ENCODE measurements around the gene GATM.

GATM gene

DNA sequence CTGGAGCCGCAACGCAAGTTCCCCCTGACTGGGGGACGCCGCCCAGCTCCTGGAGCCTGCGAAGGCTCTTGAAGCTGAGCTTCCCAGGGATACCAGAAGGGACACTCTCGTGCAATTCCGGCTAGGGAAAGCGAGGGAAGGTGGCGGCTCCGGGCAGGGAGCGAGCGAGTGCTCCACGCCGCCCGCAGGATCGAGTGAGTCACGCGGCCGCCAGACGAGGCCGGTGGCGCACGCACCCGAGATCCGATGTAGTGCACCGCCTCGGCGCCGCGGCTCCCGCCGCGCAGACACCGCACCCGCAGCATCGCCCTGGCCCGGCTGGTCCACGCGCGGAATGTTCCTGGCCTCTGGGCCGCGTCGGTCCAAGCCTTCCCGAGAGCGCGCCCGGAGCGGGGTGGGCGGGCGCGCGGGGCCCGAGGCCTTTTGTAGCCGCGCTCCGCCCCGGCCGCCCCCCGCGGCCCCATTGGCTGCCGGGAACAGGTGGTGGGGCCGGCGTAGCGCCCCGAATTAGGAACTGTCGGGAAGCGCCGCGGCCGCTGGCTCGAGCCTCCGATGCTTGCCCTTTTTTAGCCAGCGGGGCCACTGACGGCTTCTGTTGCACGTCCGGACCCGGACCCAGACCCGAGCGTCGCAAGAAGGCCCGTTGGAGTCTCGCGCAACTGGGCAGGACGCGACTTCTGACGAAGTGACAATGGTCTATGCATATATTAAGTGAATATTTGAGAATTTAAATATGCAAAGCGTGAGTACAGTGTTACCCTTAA lies at the start of gene GATM:
GATM (minus strand) TSS at position 396 of the 764 bp plus-strand sequence; CDS start at position 305, 91 bp downstream.
- H3K4me3 ChIP-seq (ENCODE audit: low read depth in 1 of 2, low read length in 2 of 2), result peak within 1 kb of the TSS; percentile 74 to 75
- peak within 1 kb of the TSS; percentile 58 for H3K27ac ChIP-seq (ENCODE audit: low read depth, low read length)
- H3K9me3 ChIP-seq (ENCODE audit: control insufficient read depth in 1 of 2, low read length in 2 of 2), result no peaks in the 10 kb centered on the region
- H3K27me3 ChIP-seq (ENCODE audit: control insufficient read depth in 1 of 2, insufficient read depth in 2 of 2, low read length in 2 of 2), result no peaks in the 10 kb centered on the region
- H3K36me3 ChIP-seq (ENCODE audit: control insufficient read depth in 1 of 2, insufficient read depth in 2 of 2, low read length in 2 of 2), result peaks cover 0 to 5% of the 10 kb centered on the region in 2 donors
- peaks cover 27 to 31% of the 10 kb centered on the region in 2 donors for H3K4me1 ChIP-seq (ENCODE audit: control insufficient read depth in 1 of 2, insufficient read depth in 2 of 2, low read length in 2 of 2)
- peak within 1 kb of the TSS; percentile 59 to 81 for H3K9ac ChIP-seq (ENCODE audit: low read depth in 1 of 2, low read length in 2 of 2)

DNA sequence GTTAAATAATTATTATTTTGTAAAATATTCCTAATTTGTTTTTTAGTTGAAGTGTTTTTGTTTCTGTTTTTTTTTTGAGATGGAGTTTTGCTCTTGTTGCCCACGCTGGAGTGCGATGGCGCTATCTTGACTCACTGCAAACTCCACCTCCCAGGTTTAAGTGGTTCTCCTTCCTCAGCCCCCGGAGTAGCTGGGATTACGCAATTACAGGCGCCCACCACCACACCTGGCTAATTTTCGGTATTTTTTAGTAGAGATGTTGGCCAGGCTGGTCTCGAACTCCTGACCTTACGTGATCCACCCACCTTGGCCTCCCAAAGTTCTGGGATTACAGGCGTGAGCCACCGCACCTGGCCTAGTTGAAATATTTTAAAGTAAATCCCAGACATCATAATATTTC lies 48.7 kb upstream of the GATM start:
- Histone ChIP-seq H3K4me3 (ENCODE audit: low read depth in 1 of 2, low read length in 2 of 2) (no peak overlapping the region), H3K9ac (ENCODE audit: low read depth in 1 of 2, low read length in 2 of 2) (no peak overlapping the region), H3K4me1 (ENCODE audit: control insufficient read depth in 1 of 2, insufficient read depth in 2 of 2, low read length in 2 of 2) (peaks cover 10% of the 10 kb centered on the region in 2 donors), H3K9me3 (ENCODE audit: control insufficient read depth in 1 of 2, low read length in 2 of 2) (no peaks in the 10 kb centered on the region), H3K27me3 (ENCODE audit: control insufficient read depth in 1 of 2, insufficient read depth in 2 of 2, low read length in 2 of 2) (no peaks in the 10 kb centered on the region), H3K27ac (ENCODE audit: low read depth, low read length) (no peak overlapping the region), H3K36me3 (ENCODE audit: control insufficient read depth in 1 of 2, insufficient read depth in 2 of 2, low read length in 2 of 2) (peaks cover 3 to 6% of the 10 kb centered on the region in 2 donors)

- H3K4me3 ChIP-seq (ENCODE audit: low read depth in 1 of 2, low read length in 2 of 2), result no peak overlapping the region
- peaks cover 7 to 14% of the 10 kb centered on the region in 2 donors for H3K36me3 ChIP-seq (ENCODE audit: control insufficient read depth in 1 of 2, insufficient read depth in 2 of 2, low read length in 2 of 2)
- no peaks in the 10 kb centered on the region for H3K27me3 ChIP-seq (ENCODE audit: control insufficient read depth in 1 of 2, insufficient read depth in 2 of 2, low read length in 2 of 2)
- no peak overlapping the region for H3K27ac ChIP-seq (ENCODE audit: low read depth, low read length)
- H3K9ac ChIP-seq (ENCODE audit: low read depth in 1 of 2, low read length in 2 of 2), result no peak overlapping the region
- peaks cover 7% of the 10 kb centered on the region in 2 donors for H3K4me1 ChIP-seq (ENCODE audit: control insufficient read depth in 1 of 2, insufficient read depth in 2 of 2, low read length in 2 of 2)
- no peaks in the 10 kb centered on the region for H3K9me3 ChIP-seq (ENCODE audit: control insufficient read depth in 1 of 2, low read length in 2 of 2)
Measured at GRCh38 chr15:45425135-45425534, 46.8 kb upstream of the GATM start.

DNA sequence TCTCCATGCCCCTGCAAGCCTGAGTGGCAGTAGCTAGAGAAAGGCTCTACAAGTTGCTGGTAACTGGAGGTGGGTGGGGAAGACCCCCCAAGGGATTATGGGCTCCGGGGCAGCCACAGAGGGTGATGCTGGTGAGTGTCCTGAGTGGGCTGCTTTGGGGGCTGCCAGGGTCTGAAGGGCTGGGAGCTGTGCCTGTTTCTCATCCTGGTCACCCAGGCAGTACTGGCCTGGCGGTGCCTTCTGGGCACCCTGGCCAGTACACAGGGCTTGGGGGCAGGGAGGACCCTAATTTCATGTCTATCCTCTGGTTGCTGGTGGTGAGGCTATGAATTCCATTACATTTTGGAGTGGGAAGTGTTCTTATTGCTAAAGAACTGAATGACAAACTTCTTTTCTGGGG lies 46.1 kb upstream of the GATM start:
- Histone ChIP-seq H3K9me3 (ENCODE audit: control insufficient read depth in 1 of 2, low read length in 2 of 2) (no peaks in the 10 kb centered on the region), H3K27me3 (ENCODE audit: control insufficient read depth in 1 of 2, insufficient read depth in 2 of 2, low read length in 2 of 2) (no peaks in the 10 kb centered on the region), H3K36me3 (ENCODE audit: control insufficient read depth in 1 of 2, insufficient read depth in 2 of 2, low read length in 2 of 2) (peaks cover 7 to 18% of the 10 kb centered on the region in 2 donors), H3K27ac (ENCODE audit: low read depth, low read length) (no peak overlapping the region), H3K9ac (ENCODE audit: low read depth in 1 of 2, low read length in 2 of 2) (no peak overlapping the region), H3K4me3 (ENCODE audit: low read depth in 1 of 2, low read length in 2 of 2) (no peak overlapping the region), H3K4me1 (ENCODE audit: control insufficient read depth in 1 of 2, insufficient read depth in 2 of 2, low read length in 2 of 2) (peaks cover 5 to 7% of the 10 kb centered on the region in 2 donors)

DNA sequence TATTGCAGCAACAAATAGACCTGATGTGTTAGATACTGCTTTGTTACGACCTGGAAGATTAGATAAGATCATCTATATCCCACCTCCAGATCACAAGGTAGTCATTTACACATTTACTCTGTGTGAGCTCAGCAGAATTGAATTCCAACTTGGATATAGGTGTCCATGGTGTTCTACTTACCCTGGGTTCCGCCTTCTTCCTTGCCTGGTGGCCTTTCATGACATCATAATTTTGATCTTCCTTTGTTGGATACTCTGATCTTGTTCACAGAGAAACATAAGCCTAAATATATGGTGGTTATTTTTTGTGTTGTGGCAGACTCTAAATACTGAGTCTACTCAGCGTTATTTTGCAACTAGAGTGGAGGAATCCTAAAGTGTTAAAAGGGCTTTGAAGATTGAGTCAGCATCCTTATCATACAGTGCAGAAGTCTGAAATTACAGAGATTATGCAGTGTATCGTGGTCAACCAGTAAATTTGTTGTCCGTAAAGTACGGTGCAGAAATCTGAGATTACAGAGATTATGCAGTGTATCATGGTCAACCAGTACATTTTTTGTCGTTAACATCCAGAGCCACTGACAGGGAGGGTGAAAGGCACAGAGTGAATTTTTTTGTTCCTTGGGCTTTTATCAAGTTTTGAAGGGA lies 39.1 kb upstream of the GATM start:
- Histone ChIP-seq H3K9ac (ENCODE audit: low read depth in 1 of 2, low read length in 2 of 2) (no peak overlapping the region), H3K4me3 (ENCODE audit: low read depth in 1 of 2, low read length in 2 of 2) (no peak overlapping the region), H3K9me3 (ENCODE audit: control insufficient read depth in 1 of 2, low read length in 2 of 2) (no peaks in the 10 kb centered on the region), H3K27me3 (ENCODE audit: control insufficient read depth in 1 of 2, insufficient read depth in 2 of 2, low read length in 2 of 2) (no peaks in the 10 kb centered on the region), H3K4me1 (ENCODE audit: control insufficient read depth in 1 of 2, insufficient read depth in 2 of 2, low read length in 2 of 2) (peaks cover 0 to 7% of the 10 kb centered on the region in 2 donors), H3K27ac (ENCODE audit: low read depth, low read length) (no peak overlapping the region), H3K36me3 (ENCODE audit: control insufficient read depth in 1 of 2, insufficient read depth in 2 of 2, low read length in 2 of 2) (peaks cover 30 to 73% of the 10 kb centered on the region in 2 donors)

DNA sequence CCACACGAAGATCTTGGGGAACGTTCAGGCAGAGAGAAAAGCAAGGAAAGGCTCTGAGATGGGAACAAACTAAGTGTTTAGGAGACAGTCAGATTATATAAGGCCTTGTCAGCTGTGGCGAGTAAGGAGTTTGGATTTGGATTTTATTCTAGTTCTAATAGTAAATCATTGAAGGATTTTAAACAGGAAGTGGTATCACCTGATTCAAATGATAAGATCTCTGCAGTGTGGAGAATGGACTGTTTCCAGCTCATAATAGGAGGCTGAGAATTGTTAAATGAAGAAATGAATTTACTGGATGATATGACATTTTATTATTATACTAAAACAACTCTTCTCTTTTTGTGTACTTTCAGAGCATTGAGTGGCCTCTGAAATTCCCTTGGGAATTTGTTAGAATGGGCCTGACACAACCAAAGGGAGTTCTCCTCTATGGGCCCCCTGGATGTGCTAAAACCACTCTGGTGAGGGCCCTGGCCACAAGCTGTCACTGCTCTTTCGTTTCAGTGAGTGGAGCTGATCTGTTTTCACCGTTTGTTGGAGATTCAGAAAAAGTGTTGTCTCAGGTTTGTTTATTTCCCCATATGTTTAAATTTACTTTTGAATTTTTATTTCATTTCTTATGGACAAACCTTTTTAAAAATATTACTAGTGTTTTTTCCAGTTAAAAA lies 36.0 kb upstream of the GATM start:
- Histone ChIP-seq H3K9me3 (ENCODE audit: control insufficient read depth in 1 of 2, low read length in 2 of 2) (no peaks in the 10 kb centered on the region), H3K36me3 (ENCODE audit: control insufficient read depth in 1 of 2, insufficient read depth in 2 of 2, low read length in 2 of 2) (peaks cover 29 to 80% of the 10 kb centered on the region in 2 donors), H3K4me1 (ENCODE audit: control insufficient read depth in 1 of 2, insufficient read depth in 2 of 2, low read length in 2 of 2) (peaks cover 0 to 7% of the 10 kb centered on the region in 2 donors), H3K27ac (ENCODE audit: low read depth, low read length) (no peak overlapping the region), H3K9ac (ENCODE audit: low read depth in 1 of 2, low read length in 2 of 2) (no peak overlapping the region), H3K27me3 (ENCODE audit: control insufficient read depth in 1 of 2, insufficient read depth in 2 of 2, low read length in 2 of 2) (no peaks in the 10 kb centered on the region), H3K4me3 (ENCODE audit: low read depth in 1 of 2, low read length in 2 of 2) (no peak overlapping the region)

GRCh38 chr15:45409596-45409995 lies 31.3 kb upstream of the GATM start:
- peaks cover 29 to 72% of the 10 kb centered on the region in 2 donors for H3K36me3 ChIP-seq (ENCODE audit: control insufficient read depth in 1 of 2, insufficient read depth in 2 of 2, low read length in 2 of 2)
- no peaks in the 10 kb centered on the region for H3K27me3 ChIP-seq (ENCODE audit: control insufficient read depth in 1 of 2, insufficient read depth in 2 of 2, low read length in 2 of 2)
- peaks cover under 1 to 10% of the 10 kb centered on the region in 2 donors for H3K4me1 ChIP-seq (ENCODE audit: control insufficient read depth in 1 of 2, insufficient read depth in 2 of 2, low read length in 2 of 2)
- H3K9me3 ChIP-seq (ENCODE audit: control insufficient read depth in 1 of 2, low read length in 2 of 2), result no peaks in the 10 kb centered on the region
- H3K4me3 ChIP-seq (ENCODE audit: low read depth in 1 of 2, low read length in 2 of 2), result no peak overlapping the region
- no peak overlapping the region for H3K27ac ChIP-seq (ENCODE audit: low read depth, low read length)
- no peak overlapping the region for H3K9ac ChIP-seq (ENCODE audit: low read depth in 1 of 2, low read length in 2 of 2)

DNA sequence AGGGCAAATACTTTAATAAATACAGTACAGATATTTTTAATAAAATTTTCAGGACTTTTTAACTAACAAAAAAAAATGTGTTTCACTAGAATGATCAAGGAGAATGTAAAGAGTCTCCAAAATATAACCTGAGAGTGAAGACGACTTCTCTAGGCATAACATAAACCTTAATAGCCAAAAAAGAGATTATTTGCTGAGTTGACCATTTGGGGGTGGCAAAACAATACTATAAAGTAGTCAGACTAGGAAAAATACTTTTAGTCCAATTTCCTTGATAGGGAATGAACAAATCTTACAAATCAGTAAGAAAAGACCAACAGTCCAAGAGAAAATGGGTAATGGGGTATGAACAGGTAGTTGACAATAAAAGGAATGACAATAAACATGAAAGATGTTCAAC lies 29.4 kb upstream of the GATM start:
- H3K9ac ChIP-seq (ENCODE audit: low read depth in 1 of 2, low read length in 2 of 2), result no peak overlapping the region
- no peaks in the 10 kb centered on the region for H3K9me3 ChIP-seq (ENCODE audit: control insufficient read depth in 1 of 2, low read length in 2 of 2)
- peaks cover 24 to 54% of the 10 kb centered on the region in 2 donors for H3K36me3 ChIP-seq (ENCODE audit: control insufficient read depth in 1 of 2, insufficient read depth in 2 of 2, low read length in 2 of 2)
- H3K27ac ChIP-seq (ENCODE audit: low read depth, low read length), result no peak overlapping the region
- no peak overlapping the region for H3K4me3 ChIP-seq (ENCODE audit: low read depth in 1 of 2, low read length in 2 of 2)
- peaks cover 10% of the 10 kb centered on the region in 2 donors for H3K4me1 ChIP-seq (ENCODE audit: control insufficient read depth in 1 of 2, insufficient read depth in 2 of 2, low read length in 2 of 2)
- H3K27me3 ChIP-seq (ENCODE audit: control insufficient read depth in 1 of 2, insufficient read depth in 2 of 2, low read length in 2 of 2), result no peaks in the 10 kb centered on the region

- Histone ChIP-seq H3K9ac (ENCODE audit: low read depth in 1 of 2, low read length in 2 of 2) (peak overlapping the region; percentile 87 to 98), H3K4me1 (ENCODE audit: control insufficient read depth in 1 of 2, insufficient read depth in 2 of 2, low read length in 2 of 2) (peaks cover 25% of the 10 kb centered on the region in 2 donors), H3K27me3 (ENCODE audit: control insufficient read depth in 1 of 2, insufficient read depth in 2 of 2, low read length in 2 of 2) (no peaks in the 10 kb centered on the region), H3K9me3 (ENCODE audit: control insufficient read depth in 1 of 2, low read length in 2 of 2) (no peaks in the 10 kb centered on the region), H3K27ac (ENCODE audit: low read depth, low read length) (peak overlapping the region; percentile 73), H3K4me3 (ENCODE audit: low read depth in 1 of 2, low read length in 2 of 2) (peak overlapping the region; percentile 90 to 92), H3K36me3 (ENCODE audit: control insufficient read depth in 1 of 2, insufficient read depth in 2 of 2, low read length in 2 of 2) (peaks cover 14 to 18% of the 10 kb centered on the region in 2 donors)
Measured at GRCh38 chr15:45402955-45403877, 24.9 kb upstream of the GATM start.

All from duodenal mucosa (tissue), 2 donors.